Left colon (tissue), 2 donors: ENCODE results near the gene F8A2. TPM values are rescaled to one million over a fixed set of nuclear protein-coding genes. Genes with fewer than 3 reads are reported as not detected.
"Not testable (repeated sequence)": the region's sequence is repeated elsewhere in the genome, so short reads cannot be mapped to it uniquely, and the experiment has no call there.

ENCODE experiments used
- ATAC-seq: fragments of 200-7000 bp; cut with Tn5 transposase; one replicate; pipeline ENCODE4 v1.9.1; 2020; ENCODE audit warnings: mild to moderate bottlenecking, moderate library complexity
- DNase-seq, 2 donors: peaks; one replicate each; pipeline ENCODE4 v3.0.0-alpha.2; 2020
- intact Hi-C, 2 donors: fragments of 100-400 bp; cut with DNase I in 1 of 2; cut with micrococcal nuclease in 1 of 2; formaldehyde crosslinking; loops; one replicate each; pipeline versions ENCODE4 v1.11.2 to v1.14.0; 2022; cut with DNase I, micrococcal nuclease
- long read RNA-seq: library from polyadenylated mRNA; unstranded; transcript quantifications from one replicate; pipeline ENCODE4 v2.0.0, GENCODE V29; 2021
- microRNA-seq, 2 donors: library from miRNA; unstranded; fragments of <30 nt; microRNA quantifications; one replicate each; pipeline versions ENCODE4 v1.1.0 to v1.2.0, GENCODE V29; 2020
- total RNA-seq, 2 donors: library from RNA; stranded (reverse); fragmentation: NEBNext Ultra II Directional; extraction: Animal tissue kit (Norgen Biotek cat#: 25700); gene quantifications; one replicate each; pipeline ENCODE4 v1.2.1, GENCODE V29; 2021
- donor health status: DM: no; HTN: no; CAD: no.
- donor health status: DM: yes; HTN: yes; CAD: no.

The F8A2 gene
- total RNA-seq: not detected
- long read RNA-seq, transcript F8A2-201 (1 exons, 1,116 nt): major isoform, 22 of 22 reads
- long read RNA-seq, partial matches to known transcripts: 0 of 22 reads
- long read RNA-seq, other reads (novel, unspliced or antisense): 0 of 22 reads

DNA sequence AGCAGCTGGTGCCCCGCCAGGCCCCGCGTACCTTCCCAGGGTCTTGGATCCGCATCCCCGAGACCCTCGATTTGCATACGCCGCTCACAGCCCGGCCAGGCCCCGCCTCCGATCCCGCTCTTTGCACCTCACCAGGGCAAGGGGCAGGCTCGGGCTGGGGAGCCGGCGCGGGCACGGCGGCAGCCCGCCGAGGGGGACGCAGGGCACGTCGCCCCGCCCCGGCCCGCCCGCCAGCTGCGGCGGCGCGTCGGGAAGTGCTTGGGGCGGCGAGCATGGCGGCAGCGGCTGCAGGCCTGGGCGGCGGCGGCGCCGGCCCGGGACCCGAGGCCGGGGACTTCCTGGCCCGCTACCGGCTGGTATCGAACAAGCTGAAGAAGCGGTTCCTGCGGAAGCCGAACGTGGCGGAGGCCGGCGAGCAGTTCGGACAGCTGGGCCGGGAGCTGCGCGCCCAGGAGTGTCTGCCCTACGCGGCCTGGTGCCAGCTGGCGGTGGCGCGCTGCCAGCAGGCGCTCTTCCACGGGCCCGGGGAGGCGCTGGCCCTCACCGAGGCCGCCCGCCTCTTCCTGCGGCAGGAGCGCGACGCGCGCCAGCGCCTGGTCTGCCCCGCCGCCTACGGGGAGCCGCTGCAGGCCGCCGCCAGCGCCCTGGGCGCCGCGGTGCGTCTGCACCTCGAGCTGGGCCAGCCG is at the start of gene F8A2:
Gene F8A2, plus strand, starts transcription at position 253 of the 686 bp plus-strand sequence. Its CDS starts 20 bp downstream, at position 273.
- intact Hi-C loops, DNase-seq: not testable (repeated sequence)
- ATAC-seq: peak; percentile 89

DNA sequence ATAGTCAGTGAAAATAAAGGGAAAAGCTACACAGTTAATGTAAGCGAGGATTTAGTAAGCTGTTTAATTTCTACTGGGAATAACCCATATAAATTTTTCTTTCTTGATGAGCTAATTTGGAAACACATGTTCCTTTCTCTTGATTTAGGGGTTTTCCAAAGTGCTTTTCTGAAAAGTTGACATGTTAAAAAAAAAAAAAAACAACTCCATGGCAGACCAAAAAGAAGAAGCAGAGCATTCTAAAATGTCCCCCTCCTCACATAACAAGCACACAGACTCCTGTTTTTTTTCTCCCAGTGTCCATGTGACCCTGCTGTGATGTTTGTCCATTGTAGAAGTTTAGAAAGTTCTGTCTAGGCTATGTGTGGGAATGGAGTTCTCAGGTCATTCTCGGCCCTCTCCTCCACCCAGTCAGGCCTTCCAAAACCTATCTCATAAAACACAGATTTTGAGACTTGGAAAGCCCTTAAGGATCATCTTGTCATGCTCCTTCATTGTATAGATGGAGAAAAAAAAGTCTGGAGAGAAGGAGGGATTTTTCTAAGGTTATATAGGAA is 48.3 kb upstream of the F8A2 start:
- intact Hi-C loops: no loop called here
- ATAC-seq (no peak), DNase-seq (no peak)

DNA sequence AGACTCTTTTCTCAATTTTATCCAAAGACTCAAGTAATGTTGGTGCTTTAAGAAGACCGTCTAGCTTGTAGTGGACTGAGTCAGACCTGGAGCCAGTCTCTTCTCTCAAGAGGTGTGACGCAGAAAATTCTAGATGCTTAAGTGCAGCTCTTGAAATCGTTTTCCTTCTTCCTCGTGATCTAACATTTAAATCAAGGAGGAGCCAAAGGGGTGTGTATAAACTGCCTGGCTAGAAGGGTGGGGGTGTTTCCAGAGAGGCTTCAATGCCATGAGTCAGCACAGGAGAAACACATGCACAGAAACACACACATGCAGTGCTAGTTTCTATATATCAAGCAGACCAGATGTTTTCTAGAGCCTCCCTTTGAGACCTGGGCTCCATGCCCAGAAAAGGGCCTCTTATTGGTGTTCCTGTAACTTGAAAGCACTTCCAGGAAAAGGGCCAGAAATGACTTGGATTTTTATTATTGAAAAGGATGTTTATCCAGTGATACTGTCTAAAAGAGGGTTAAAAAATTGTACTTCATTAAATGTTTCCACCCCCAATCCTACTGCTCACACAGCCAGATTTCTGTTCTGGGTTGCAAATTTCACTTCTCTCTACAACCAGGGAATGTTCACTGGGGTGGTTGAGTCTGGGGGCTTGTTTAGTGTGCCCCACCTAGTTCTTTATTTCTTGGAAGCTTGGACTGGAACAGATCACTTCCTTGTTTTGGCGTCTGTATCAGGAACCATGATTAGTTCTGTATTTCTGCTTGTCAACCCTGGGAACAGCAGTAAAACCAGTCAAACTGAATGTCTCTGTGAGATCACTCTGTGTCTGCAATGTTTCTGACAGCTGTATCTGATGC is 47.2 kb upstream of the F8A2 start, which contains the start of gene CLIC2:
Gene CLIC2, minus strand, starts transcription at position 129 of the 851 bp plus-strand sequence. CDS start 187 bp downstream, outside the sequence.
- intact Hi-C loops: no loop called here
- DNase-seq: peak; percentile 19 to 33

DNA sequence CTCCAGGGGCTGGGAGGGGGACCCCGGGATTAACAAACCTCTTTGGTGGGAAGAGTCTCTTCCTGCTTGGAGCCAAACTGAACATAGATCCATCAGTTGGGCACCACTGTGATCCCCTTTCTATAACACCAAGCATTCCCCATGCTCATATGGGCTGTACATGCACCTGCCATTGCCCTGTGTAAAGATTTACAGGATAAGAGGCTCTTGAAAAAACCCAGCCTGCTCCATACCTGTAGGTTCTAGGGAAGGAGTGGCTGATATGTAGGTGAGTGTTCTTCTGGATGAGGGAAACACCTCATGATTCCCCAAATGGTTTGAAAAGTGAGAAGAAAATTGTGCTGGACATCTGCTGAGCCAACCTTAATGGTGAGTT is 46.6 kb upstream of the F8A2 start:
- DNase-seq, ATAC-seq, intact Hi-C loops: not testable (repeated sequence)

More for the DNA sequence above, 47.2 kb upstream of the F8A2 start, which contains the start of gene CLIC2:
- peak; percentile 56 for ATAC-seq

DNA sequence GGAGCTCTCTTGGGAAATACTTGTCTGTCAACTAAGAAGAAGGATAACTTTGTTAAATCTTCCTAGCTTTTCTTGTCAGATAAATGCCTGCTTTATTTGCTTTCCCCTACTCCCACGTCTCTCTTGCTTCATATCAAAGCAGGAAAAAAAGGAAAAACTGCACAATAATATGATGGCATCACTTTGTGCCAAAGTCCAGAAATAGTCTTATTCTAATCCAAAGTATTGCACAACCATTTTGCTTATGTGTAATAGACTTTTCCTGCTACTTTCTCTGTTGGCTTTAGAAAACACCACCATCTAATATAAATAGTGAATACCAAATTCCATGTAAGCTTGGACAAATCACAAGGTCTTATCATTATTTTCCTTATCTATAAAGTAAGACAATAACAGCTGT is 36.2 kb upstream of the F8A2 start:
- DNase-seq, intact Hi-C loops, ATAC-seq: not testable (repeated sequence)

DNA sequence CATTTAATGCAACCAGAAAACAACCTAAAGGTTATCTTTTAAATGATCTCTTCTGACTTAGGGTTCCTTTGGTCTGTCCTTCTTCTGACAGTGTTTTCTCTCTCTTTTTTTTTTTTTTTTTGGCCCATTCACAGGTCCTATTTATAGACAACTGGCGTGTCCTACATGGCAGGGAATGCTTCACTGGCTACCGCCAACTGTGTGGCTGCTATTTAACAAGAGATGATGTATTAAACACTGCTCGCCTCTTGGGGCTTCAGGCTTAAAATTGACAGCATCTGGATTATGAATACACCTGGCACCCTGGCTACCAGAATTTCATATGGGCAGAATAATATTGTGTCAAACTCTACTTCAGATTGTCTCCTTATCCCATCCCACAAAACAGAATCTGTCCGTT is 32.4 kb upstream of the F8A2 start:
- intact Hi-C loops, ATAC-seq, DNase-seq: not testable (repeated sequence)

DNA sequence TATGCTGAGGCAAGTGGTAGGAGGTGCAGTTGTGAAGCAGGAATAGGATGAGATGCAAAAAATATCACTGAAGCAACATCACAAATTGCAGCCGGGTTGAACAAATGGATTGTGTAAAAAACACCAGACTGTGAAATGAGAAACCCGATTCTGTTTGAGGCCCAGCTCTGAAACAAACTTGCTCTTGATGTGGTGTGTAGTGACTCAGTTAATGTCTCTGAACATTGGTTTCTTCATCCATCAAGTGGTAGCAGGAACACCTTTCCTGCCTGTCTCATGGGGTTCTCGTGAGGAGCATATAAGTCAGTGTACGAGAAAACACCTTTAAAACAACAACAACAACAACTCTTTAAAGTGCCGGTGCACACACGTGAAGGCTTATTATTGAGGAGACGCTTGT is 18.2 kb upstream of the F8A2 start:
- DNase-seq, intact Hi-C loops, ATAC-seq: not testable (repeated sequence)

DNA sequence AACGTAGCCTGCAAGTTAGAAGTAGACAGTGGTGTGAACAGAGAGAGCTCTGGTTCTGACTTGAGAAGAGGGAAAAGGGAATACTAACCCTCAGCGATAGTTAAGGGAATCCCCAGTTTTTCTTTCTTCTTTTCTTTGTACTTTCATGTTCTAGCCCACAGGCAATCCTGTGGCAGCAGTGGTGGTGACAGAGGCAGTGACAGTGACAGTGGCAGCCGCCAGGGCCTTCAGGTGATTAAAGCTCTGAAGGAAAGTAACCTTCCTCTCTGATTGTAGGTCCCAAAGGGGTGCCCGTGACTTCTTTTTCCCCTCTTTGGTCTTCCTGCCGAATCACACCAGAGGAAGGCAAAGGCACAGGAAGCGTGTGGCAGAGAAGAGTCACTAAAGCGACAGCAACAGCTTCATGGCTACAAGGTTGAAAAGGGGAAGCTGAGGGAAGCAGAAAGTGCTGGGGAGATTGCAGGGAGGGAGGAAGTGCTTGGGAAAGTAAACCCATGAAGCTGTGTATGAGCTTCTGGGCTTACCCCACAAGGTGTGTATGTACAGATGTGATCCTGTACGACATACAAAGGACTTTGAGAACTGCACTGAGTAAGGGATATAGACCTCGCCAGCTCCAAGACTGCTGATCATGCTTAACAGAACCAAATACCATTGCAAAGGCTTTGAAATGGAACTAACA is 8.0 kb upstream of the F8A2 start:
- intact Hi-C loops, ATAC-seq, DNase-seq: not testable (repeated sequence)

DNA sequence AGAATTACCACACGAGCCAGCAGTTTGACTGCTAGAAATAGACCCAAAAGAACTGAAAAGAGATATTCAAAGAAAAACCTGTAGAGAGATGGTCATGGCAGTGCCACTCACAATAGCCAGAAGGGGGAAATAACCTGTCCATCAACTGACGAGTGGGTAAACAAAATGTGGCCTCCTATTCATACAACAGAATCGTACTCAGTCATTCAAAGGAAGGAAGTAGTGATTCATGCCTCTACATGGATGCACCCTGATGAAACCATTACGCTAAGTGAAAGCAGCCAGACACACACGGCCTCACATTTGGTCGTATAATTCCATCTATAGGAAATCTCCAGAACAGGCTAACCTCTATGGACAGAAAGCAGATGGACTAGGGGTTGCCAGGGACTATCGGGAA is 2.1 kb upstream of the F8A2 start:
- DNase-seq, ATAC-seq, intact Hi-C loops: not testable (repeated sequence)

DNA sequence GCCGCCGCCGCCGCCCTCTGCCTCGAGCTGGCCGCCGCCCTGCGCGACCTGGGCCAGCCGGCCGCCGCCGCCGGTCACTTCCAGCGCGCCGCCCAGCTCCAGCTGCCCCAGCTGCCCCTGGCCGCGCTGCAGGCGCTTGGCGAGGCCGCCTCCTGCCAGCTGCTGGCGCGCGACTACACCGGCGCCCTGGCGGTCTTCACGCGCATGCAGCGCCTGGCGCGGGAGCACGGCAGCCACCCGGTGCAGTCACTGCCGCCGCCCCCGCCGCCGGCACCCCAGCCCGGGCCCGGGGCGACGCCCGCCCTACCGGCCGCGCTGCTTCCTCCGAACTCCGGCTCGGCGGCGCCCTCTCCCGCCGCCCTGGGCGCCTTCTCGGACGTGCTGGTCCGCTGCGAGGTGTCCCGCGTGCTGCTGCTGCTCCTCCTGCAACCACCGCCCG is 653 bp downstream of the F8A2 start:
- ATAC-seq: peak; percentile 68
- DNase-seq, intact Hi-C loops: not testable (repeated sequence)

DNA sequence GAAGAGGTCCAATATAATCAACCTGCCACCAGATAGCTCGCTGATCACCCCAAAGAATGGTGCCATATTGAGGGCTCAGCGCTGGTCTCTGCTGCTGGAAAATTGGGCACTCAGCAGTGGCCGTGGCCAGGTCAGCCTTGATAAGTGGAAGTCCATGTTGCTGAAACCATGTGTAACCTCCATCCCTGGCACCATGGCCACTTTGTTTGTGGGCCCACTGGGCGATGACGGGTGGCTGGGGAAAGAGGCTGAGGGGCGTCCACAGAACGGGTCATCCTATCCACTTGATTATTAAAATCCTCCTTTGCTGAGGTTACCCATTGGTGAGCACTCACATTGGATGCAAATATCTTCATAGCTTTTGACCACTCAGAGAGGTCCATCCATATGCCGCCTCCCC is 7.7 kb downstream of the F8A2 start:
- DNase-seq: no peak
- ATAC-seq: no peak
- intact Hi-C loops: no loop called here

DNA sequence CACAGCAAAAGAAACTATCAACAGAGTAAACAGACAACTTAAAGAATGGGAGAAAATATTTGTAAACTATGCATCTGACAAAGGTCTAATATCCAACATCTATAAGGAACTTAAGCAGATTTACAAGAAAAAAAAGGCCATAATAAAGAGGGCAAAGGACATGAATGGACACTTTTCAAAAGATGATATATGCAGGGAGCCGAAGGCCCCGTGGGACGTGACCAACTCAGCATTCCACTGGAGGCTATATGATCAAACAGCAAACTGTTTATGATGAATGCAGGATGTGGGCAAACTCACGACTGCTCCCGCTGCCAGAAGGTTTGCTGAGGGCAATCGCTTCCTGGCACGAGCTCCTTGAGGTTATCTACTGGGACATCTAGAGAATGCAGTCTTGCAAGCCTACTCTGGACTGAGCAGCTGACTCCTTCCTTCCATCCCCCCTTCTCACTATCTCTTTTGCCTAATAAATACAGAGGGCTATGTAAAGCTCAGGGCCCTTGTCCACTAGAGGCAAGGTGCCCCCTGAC is 12.9 kb downstream of the F8A2 start:
- DNase-seq, intact Hi-C loops, ATAC-seq: not testable (repeated sequence)

DNA sequence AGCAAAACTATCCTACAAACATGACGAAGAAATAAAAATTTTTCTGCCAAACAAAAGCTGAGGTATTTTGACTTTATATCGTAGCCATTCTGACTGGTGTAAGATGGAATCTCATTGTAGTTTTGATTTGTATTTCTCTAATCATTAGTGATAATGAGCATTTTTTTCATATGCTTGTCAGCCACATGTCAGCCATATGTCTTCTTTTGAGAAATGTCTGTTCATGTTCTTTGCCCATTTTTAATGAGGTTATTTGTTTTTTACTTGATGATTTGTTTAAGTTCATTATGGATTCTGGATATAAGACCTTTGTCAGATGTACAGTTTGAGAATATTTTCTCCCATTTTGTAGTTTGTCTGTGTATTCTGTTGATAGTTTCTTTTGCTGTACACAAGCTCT is 24.5 kb downstream of the F8A2 start:
- intact Hi-C loops: no loop called here
- ATAC-seq: no peak
- no peak for DNase-seq

DNA sequence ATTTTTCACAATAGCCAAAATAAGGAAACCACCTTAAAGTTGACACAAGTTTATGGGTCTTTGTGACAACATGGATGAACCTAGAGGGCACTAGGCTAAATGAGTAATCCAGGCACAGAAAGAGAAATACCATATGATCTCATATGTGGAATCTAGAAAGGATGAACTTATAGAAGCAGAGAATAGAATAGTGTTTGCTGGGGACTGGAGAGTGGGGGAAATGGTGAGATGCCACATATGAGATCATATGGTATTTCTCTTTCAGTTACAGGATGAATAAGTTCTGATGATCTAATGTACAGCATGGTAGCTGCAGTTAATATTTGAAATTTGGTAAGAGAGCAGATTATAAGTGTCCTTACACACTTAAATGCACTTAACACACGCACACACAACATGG is 35.9 kb downstream of the F8A2 start:
- intact Hi-C loops: no loop called here
- ATAC-seq (no peak), DNase-seq (no peak)

Small RNA genes lying within 50 kb of the gene (microRNA-seq; reads per million reads assigned to microRNA genes)
- 0 reads per million in 2 donors for gene MIR1184-2

Other genes starting within 250 kb of the F8A2 start
- 10 to 100 TPM; 33.6 to 33.9 TPM for gene VBP1, start 165.6 kb upstream of the F8A2 start, total RNA-seq
- gene RAB39B, start 117.6 kb upstream of the F8A2 start, total RNA-seq: under 1 TPM; 0.09 to 0.56 TPM
- 1 to 10 TPM; 3.5 to 6.7 TPM for gene CLIC2, start 47.5 kb upstream of the F8A2 start, total RNA-seq
- gene F8A3, start 76.5 kb downstream of the F8A2 start, total RNA-seq: 10 to 100 TPM; 10.7 to 11.4 TPM
- gene SPRY3, start 230.5 kb downstream of the F8A2 start, total RNA-seq: 1 to 10 TPM; 1.1 to 1.4 TPM
- gene TMLHE, start 230.9 kb downstream of the F8A2 start, total RNA-seq: 10 to 100 TPM; 25.7 to 26.8 TPM